Loucy (cell line): ENCODE results near the gene ZDHHC22.

Source experiments
- H2AFZ ChIP-seq: fragments of 200-600 bp; sonication (generic); 2 replicates; pipeline ENCODE4 v1.6.0; 2016; ENCODE audit warnings: antibody characterized with exemption, mild to moderate bottlenecking, low read length, moderate library complexity
- H3F3A ChIP-seq: fragments of 200-600 bp; 2 replicates; pipeline ENCODE4 v1.6.0; 2016; ENCODE audit warnings: antibody characterized with exemption, low read depth, mild to moderate bottlenecking
- H3K27me3 ChIP-seq: fragments of 200-600 bp; sonication (generic); 2 replicates; pipeline ENCODE4 v1.6.1; 2014; ENCODE audit warnings: low read length, mild to moderate bottlenecking; ENCODE audit not compliant: insufficient read depth, poor library complexity, severe bottlenecking
- H3K36me3 ChIP-seq: fragments of 200-600 bp; sonication (generic); 2 replicates; pipeline ENCODE4 v1.6.1; 2016; ENCODE audit warnings: low read length; ENCODE audit not compliant: insufficient read depth
- H3K4me1 ChIP-seq: fragments of 200-600 bp; sonication (generic); 2 replicates; pipeline ENCODE4 v1.5.1; 2014; ENCODE audit warnings: low read length, mild to moderate bottlenecking; ENCODE audit not compliant: insufficient read depth, poor library complexity, severe bottlenecking
- H3K4me2 ChIP-seq: fragments of 200-600 bp; sonication (generic); 2 replicates; pipeline ENCODE4 v1.6.0; 2014; ENCODE audit warnings: antibody characterized with exemption, low read length, low read depth, mild to moderate bottlenecking; ENCODE audit not compliant: poor library complexity, severe bottlenecking
- H3K4me3 ChIP-seq: fragments of 200-600 bp; sonication (generic); 2 replicates; pipeline ENCODE4 v1.5.1; 2014; ENCODE audit warnings: low read length, mild to moderate bottlenecking, mixed read lengths; ENCODE audit not compliant: poor library complexity, severe bottlenecking
- H3K79me2 ChIP-seq: fragments of 200-600 bp; sonication (generic); 2 replicates; pipeline ENCODE4 v1.6.1; 2014; ENCODE audit warnings: low read length; ENCODE audit not compliant: insufficient read depth
- H3K9ac ChIP-seq: fragments of 200-600 bp; sonication (generic); 2 replicates; pipeline ENCODE4 v1.6.0; 2014; ENCODE audit warnings: mild to moderate bottlenecking, low read depth, low read length, moderate library complexity; ENCODE audit not compliant: poor library complexity, severe bottlenecking
- H3K9me2 ChIP-seq: fragments of 200-600 bp; sonication (generic); replicated peaks from 2 replicates; pipeline ENCODE4 v1.6.1; 2016; ENCODE audit warnings: low read depth, low read length, mixed read lengths
- H3K9me3 ChIP-seq: fragments of 200-600 bp; sonication (generic); 2 replicates; pipeline ENCODE4 v1.6.1; 2014; ENCODE audit warnings: mild to moderate bottlenecking, antibody characterized with exemption, low read length, low read depth; ENCODE audit not compliant: insufficient read depth
- H4K20me1 ChIP-seq: fragments of 200-600 bp; sonication (generic); 2 replicates; pipeline ENCODE4 v1.6.0; 2014; ENCODE audit warnings: antibody characterized with exemption, low read length, mild to moderate bottlenecking; ENCODE audit not compliant: insufficient read depth, poor library complexity, severe bottlenecking
- CTCF ChIP-seq: fragments of 200-600 bp; sonication (generic); conservative IDR thresholded peaks from 2 replicates; pipeline ENCODE4 v1.5.1; 2014; ENCODE audit warnings: mild to moderate bottlenecking, antibody characterized with exemption, low read length
- EZH2phosphoT487 ChIP-seq: fragments of 200-600 bp; IDR thresholded peaks from 2 replicates; pipeline ENCODE4 v1.6.1; 2018; ENCODE audit warnings: antibody characterized with exemption, mild to moderate bottlenecking, moderate library complexity, borderline replicate concordance

ZDHHC22 gene

GRCh38 chr14:77086951-77087350, 54.6 kb downstream of the ZDHHC22 start:
- Histone ChIP-seq H4K20me1 (no peaks in the 10 kb centered on the region), H3K9me2 (no peaks in the 10 kb centered on the region), H3K4me3 (no peak overlapping the region), H3K27me3 (no peaks in the 10 kb centered on the region), H3K79me2 (no peaks in the 10 kb centered on the region), H3K9ac (no peak overlapping the region), H3K9me3 (peaks cover 8% of the 10 kb centered on the region; the same call in 1 of the 2 replicates), H3F3A (no peaks in the 10 kb centered on the region), H3K36me3 (no peaks in the 10 kb centered on the region), H2AFZ (no peak overlapping the region), H3K4me2 (no peak overlapping the region), H3K4me1 (no peaks in the 10 kb centered on the region)
- TF ChIP-seq CTCF (no peak), EZH2phosphoT487 (no peak)

- Histone ChIP-seq H3K27me3 (no peaks in the 10 kb centered on the region), H4K20me1 (no peaks in the 10 kb centered on the region), H3K36me3 (no peaks in the 10 kb centered on the region), H3K9me2 (no peaks in the 10 kb centered on the region), H3K79me2 (no peaks in the 10 kb centered on the region), H2AFZ (no peak overlapping the region), H3K4me1 (no peaks in the 10 kb centered on the region), H3F3A (no peaks in the 10 kb centered on the region), H3K9me3 (peaks cover 2% of the 10 kb centered on the region; the same call in 1 of the 2 replicates), H3K4me3 (no peak overlapping the region), H3K4me2 (no peak overlapping the region), H3K9ac (no peak overlapping the region)
- TF ChIP-seq EZH2phosphoT487 = no peak
- no peak for TF ChIP-seq CTCF
Measured at GRCh38 chr14:77086017-77086727, 55.4 kb downstream of the ZDHHC22 start.

GRCh38 chr14:77085538-77085937, 56.1 kb downstream of the ZDHHC22 start:
- H3K4me2 ChIP-seq = no peak overlapping the region
- TF ChIP-seq CTCF (no peak), EZH2phosphoT487 (no peak)
- no peaks in the 10 kb centered on the region for H3K9me2 ChIP-seq
- no peaks in the 10 kb centered on the region for H3K36me3 ChIP-seq
- no peaks in the 10 kb centered on the region for H3F3A ChIP-seq
- H2AFZ ChIP-seq = no peak overlapping the region
- no peak overlapping the region for H3K4me3 ChIP-seq
- H3K9me3 ChIP-seq = no peaks in the 10 kb centered on the region
- no peak overlapping the region for H3K9ac ChIP-seq
- H3K79me2 ChIP-seq = no peaks in the 10 kb centered on the region
- H3K27me3 ChIP-seq = no peaks in the 10 kb centered on the region
- H3K4me1 ChIP-seq = no peaks in the 10 kb centered on the region
- H4K20me1 ChIP-seq = no peaks in the 10 kb centered on the region
